HPDE6-E6E7 (cell line): ENCODE results near the gene PLTP.
"Not testable (repeated sequence)": the region's sequence is repeated elsewhere in the genome, so short reads cannot be mapped to it uniquely, and the experiment has no call there.

Source experiments
- DNase-seq: peaks from one replicate; pipeline ENCODE4 v3.0.0; 2011; ENCODE audit warnings: missing footprints; ENCODE audit errors: extremely low spot score

PLTP gene

DNA sequence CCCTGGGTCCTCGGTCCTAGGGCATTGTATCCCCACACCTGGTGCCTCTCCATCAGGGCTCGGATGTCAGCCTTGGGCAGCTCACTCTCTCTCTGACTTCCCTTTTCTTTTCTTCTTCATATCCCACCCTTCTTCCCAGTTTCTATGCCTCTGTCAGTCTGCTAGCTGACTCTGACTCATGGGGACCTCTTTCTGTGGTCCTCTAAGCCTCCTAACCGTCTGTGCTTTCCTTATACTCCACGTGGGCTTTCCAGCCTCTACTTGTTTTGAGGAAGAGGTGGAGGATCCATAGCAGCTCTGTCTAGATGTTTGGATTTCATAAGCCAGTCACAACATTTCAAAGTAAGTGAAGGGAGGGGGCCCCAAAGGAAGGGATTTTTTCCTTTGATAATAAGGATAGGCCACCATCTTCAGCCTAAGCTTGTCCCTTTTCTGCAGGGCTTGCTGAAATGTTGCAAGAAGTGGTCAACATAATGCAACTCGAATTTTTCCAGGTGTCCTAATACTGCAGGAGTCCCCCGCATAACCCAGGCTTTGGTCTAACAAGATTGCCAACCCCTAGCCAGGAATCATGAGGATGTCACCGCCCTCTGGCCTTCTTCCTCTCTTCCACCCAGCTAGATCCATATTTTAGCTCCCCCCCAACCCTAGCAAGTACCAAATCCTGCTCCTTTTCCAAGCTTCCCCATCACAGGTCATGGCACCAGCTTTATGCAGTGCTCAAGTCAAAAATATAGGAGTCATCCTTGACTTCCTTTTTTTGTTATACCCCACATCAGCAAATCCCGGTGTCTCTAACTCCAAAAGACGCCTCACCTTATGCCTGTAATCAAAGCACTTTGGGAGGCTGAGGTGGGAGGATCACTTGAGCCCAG is 8.7 kb upstream of the PLTP start:
- no peak for DNase-seq

DNA sequence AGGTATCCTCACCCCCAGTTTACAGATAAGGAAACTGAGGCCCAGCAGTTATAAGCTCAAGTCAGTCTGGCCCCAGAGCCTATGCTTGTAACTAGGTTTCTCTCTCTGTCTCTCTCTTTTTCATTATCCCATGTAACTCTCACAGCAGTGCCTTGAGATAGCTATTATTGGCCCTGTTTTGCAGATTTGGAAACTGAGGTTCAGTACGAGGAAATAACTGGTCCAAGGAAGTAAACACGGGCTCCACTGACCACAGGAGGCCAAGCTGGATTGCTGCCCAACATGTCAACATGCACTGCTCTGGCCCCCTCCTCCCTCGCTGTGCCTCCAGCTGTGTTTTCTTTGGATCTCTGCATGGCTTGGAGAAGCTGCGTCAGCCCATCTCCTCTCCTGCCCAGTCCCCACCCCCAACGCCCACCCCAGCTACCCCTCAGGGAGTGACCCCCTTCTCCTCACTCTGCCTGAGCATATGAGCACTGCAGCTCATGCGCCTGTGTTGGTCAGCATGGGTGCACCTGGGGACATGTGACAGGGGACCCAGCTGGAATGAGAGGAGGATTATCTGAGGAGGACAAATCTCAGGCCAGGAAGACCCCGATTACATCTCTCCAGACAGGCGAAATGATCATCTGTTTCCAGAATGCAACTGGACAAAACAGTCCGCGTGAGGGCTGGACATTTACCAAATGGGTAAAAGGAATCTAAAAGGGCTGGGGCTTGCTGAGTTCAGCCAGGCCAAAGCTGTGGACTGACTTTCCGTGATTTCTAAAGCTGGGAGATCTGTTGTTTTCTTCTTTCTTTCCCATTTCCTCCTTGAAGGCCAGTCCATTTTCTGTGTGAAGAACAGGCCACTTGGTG is 7.8 kb upstream of the PLTP start:
- no peak for DNase-seq

DNA sequence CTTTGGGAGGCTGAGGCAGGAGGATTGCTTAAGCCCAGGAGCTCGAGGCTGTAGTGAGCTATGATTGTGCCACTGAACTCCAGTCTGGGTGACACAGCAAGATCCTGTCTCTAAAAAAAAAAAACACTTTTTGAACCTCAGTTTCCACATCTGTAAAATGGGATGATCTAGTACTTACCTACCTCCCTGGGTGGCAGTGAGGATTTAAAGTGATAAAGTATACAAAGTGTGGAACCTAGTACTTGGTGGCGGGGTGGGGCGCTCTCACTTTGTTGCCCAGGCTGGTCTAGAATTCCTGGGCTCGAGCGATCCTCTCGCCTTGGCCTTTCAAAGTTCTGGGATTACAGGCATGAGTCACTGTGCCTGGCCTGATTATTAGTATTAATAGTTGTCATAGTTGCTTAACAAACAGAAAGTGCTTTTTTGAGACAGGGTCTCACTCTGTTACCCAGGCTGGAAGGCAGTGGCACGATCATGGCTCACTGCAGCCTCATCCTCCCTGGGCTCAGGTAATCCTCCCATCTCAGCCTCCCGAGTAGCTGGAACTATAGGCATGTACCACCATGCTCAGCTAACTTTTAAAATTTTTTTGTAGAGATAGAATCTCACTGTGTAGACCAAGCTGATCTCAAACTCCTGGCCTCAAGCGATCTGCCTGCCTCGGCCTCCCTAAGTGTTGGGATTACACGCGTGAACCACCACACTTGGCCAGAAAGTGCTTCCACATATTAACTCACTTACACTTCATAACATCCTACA is 7.0 kb upstream of the PLTP start:
- DNase-seq, result no peak

DNA sequence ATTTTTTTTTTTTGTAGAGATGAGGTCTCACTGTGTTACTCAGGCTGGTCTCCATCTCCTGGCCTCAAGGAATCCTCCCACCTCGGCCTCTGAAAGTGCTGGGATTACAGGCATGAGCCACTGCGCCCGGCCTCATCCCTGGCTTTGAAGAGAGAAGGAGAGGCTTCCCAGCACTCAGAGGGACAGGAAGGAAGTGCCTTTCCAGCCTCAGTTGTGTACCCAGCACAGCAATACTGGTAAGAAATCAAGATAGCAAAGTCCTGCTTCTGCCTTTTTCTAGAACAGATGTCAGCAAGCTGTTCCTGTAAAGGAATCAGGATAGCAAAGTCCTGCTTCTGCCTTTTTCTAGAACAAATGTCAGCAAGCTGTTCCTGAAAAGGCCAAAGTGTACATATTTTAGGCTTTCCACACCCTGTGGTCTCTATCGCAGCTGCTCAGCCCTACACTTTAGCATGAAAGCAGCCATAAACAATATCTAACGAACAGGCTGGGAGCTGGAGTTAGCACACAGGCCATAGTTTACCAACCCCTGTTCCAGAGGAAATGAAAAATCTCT is 6.3 kb upstream of the PLTP start:
- DNase-seq, result no peak

DNA sequence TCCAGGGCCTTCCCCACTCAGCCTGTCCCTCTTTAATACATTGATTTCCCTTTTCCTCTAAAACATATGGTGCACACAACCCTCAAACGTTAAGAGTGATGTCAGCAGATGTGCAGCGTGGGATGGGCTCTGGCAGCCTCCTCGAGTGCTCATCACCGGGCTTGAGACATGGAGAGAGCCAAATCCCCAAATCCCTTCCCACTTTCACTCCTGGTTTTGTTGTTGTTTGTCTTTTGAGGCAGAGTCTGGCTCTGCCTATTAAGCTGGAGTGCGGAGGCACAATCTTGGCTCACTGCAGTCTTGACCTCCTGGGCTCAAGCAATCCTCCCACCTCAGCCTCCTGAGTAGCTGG is 5.8 kb upstream of the PLTP start:
- DNase-seq, result no peak

DNA sequence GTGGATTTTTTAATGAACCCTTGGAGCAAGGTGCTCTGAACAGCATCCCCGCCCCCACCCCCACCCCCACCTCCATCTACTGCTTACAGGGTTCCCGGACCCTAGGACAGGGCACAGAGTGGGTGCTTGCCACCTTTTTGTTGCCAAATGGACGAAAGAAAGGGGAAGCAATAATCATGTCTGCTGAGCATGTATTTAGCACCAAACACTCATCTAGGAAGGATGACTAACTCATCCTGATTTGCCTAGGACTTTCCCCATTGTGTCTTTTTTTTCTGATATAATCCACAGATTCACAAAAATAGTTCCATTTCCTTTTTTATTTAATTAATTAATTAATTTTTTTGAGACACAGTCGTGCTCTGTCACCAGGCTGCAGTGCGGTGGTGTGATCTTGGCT is 1.2 kb upstream of the PLTP start:
- DNase-seq, result no peak

DNA sequence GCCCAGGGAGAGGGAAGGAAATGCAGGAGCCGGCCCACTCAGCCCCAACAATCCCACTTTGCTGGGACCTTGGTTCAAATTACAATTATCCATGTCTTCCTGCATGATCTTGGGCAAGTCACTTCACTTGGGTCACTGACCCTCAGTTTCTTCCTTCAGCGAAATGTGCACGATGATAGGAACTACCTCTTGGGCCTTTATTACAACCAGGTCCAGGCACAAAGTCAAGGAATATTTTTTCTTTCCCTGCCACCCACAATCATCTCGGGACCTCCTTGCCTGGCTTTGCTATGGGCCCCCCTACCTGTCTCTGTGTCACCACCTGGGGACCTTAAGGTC is 358 bp upstream of the PLTP start:
- no peak for DNase-seq

DNA sequence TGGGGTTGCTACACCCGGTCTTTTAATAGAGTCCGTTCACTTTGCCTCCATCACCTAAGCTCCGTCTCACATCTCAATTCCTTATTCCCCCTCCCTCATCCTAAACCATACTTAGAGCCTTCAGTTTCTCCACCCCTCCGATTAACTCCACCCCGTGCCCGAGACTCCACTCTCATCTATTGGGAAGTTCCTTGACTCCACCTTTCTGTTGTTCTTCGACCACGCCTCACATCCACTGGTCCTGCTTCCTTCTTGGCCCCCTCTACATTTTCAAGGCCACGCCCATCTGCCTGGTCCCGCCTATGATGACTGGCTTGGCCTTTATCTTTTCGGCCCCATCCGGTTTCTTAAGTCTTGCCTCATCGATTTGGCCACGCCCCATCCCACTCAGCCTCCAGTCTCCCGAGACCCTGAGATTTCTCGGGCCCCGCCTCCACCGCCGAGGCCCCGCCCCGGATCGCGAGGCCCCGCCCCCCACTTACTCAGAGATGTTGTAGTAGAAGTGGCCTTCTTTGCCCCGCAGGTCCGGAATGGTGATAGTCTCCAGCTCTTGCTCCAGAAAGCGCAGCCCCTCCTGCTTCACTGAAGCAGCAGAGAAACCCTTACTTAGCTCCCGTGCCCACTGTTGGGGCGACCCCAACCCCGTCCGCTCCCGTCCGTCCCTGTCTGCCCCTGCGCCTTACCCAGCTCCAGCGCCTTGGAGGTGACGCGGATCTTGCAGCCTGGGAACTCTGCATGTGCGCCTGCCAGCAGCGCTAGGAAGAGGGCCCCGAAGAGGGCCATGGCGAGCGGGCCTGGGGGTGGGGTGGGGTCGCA is 1.1 kb downstream of the PLTP start:
- peak; percentile 98 for DNase-seq

DNA sequence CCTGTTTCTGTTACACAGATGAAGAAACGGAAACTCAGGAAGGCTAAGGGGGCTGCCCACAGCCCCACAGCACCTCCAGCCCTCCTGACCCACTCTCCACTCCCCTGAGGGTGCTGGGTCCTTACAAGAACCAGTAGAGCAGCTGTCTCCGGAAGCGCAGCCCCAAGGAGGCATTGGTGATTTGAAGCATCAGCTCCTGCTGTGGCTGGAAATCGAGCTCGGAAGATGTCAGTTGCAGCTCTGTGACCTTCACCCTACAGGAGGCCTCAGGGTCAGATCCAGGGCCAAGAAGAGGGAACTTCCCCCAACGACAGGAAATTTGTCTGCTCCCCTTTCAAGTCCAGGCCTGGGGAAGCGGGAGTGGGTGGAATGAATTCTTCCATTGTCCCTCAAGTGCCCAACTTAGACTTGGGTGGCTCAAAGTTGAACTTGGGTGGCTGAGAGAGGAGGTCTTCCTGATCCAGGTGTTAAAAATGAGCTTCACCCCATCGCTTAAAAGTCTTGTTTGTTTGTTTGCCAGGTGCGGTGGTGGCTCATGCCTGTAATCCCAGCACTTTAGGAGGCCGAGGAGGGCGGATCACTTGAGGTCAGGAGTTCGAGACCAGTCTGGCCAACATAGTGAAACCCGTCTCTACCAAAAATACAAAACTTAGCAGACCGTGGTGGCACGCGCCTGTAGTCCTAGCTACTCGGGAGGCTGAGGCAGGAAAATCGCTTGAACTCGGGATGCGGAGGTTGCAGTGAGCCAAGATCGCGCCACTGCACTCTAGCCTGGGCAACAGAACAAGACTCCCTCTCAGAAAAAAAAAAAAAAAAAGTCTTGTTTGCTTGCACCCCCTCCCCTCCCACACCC is 1.9 kb downstream of the PLTP start:
- DNase-seq, result no peak

DNA sequence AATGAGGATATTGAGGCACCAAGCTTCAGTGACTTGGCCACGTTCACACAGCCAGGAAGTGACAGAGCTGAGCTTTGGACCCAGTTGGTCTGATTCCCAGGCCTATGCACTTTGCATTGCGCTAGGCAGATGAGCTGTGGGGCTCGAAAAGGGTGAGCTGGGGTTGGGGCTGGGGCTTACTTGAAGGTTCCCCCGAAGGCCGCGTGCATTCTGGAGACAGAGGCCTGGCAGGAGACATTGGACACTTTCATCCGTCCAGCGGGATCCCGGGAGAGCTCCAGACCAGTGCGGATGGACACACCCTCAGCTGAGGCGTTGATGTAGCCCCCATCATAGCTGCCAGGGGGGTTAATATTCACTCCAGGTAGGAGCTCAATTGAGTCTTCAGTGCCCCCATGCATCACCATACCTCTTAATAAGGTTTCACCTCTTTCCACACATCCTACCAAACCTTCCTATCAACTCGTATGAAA is 2.6 kb downstream of the PLTP start:
- no peak for DNase-seq

DNA sequence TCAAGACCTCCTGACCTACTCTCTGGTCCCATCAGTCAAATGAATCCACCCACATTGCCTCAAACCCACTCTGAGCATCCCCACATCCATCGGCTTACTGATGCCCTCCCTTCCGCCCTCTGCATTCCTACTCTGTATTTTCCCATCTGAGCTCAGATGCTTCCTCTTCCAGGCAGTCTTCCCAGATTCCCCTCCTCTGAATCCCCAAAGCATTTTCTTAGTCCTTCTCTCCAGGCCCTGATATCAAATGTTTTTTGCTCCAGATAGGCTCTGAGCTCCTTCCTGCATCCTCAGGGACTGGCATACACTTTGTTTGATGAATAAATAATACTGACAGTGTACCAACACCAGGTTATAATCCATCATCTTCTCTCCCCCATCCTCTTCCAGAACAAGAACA is 3.9 kb downstream of the PLTP start:
- no peak for DNase-seq

DNA sequence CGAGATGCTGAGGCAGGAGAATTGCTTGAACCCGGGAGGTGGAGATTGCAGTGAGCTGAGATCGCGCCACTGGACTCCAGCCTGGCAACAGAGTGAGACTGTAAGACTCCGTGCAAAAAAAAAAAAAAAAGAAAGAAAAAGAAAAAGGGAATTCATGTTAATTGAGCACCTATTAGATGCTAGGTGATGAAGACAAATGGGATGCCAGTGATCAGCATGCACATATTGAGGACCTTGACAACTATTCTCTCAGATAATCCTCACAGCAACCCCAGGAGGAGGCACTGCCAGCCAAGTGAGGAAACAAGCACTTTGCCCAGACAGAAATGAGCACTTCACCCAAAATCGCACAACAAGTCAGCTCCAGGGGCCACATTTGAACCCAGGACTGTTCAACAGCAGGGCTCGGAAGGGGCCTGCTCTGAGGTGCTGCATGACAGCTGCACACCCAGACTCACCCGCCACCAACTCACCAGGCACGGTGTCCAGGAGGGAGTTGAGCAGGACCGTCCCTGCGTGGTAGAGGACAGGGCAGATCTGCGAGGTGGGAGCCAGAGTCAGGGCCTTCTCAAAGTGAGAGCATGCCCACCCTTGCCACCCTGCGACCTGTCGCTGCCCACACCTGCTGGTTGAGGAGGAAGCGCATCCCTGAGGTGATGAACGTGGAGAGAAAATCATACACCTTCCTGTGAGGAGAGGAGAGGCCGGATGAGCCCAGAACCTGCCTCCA is 4.6 kb downstream of the PLTP start:
- no peak for DNase-seq

DNA sequence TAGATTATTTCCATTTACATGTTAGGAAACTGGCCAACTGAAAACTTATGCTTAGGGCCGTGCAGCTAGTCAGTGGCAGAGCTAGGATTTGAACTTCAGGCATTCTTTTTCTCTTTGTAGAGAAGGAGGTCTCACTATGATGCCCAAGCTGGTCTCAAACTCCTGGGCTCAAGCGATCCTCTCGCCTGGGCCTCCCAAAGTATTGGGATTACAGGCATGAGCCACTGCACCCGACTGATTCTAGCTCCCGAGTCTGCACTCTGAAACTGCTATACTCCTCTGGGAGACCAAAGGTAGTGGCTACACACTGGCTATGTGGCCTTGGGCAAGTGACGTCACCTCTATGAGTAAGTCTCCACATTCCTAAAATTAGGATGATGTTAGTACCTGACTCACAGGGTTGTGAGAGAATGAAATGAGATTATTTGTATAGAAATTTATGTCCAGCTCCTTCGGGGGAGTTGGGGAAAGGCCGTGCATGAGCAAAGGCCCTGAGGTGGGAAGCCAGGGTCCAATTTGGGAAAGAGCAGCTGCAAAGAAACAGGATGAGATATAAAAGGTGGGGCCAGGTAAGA is 6.4 kb downstream of the PLTP start:
- peak; percentile 95 for DNase-seq

DNA sequence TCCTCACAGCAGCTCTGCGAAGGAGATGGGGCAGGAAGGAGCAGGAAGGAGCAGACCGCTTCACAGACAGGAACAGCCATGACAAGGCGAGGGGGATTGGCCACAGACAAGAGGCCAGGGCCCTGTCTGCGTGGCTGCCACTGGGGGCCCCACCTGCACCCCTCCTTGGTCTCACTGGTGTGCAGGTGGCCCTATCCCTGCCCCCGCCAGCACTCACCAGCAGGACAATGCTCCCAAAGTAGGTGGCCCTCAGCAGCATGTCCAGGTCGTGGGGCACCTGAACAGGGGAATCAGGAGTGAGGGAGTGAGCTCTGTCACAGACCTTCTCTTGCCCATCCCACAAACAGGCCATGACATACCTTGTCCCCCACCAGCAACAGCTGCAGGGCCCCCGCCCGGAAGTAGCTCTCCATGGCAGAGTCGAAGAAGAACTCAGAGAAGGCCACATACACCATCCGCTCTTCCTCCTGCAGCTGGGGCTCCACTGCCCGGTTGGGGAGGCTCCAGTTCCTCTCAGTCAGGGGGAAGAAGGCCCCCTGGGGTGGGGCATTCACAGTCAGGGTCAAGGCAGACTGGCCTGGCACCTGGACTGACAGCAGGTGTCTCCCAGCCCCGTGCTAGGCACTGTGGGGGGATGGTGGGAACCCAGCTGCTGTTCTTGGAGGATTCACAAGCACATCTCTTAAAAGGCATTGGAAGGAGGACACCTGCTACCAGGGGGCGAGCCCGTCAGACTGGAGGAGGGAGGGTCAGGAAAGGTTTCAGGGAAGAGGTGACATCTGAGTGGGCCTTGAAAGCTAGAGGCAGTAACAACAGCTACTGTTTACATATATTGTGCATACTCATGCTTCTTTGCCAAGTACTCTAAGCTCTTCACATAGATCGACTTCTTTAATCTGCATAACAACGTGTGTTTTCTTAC is 7.1 kb downstream of the PLTP start:
- DNase-seq, result no peak

DNA sequence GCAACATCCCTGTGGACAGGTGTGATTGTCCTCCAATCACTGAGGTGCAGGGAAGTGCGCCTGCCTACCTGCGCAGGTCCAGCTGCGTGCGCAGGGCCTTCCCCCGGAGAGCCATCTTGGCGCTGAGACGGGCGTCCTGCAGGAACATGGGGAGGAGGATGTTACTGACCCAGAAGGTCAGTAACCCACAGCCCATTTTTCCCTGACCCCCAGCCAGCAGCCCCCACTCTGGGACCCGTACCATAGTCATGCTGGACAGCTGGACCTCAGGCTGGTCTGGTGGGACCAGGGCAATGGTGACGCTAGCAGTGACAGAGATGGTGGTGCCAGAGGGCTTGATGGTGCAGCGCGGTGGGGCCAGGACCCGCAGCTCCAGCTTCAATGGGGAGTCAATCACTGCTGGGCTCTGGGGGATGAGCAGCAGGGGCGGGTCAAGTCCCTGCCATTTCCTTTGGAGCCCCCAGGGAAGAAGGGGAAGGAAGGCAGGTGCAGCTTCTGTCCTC is 9.7 kb downstream of the PLTP start:
- no peak for DNase-seq

DNA sequence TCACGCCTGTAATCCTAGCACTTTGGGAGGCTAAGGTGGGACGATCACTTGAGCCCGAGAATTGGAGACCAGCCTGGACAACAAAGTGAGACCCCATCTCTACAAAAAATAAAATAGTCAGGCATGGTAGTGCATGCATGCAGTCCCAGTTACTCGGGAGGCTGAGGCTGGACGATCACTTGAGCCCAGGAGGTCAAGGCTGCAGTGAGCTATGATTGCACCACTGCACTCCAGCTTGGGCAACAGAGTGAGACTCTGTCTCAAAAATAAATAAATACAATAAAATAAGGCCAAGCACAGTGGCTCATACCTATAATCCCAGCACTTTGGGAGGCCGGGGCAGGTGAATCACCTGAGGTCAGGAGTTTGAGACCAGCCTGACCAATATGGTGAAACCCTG is 10.6 kb downstream of the PLTP start:
- DNase-seq, result not testable (repeated sequence)

DNA sequence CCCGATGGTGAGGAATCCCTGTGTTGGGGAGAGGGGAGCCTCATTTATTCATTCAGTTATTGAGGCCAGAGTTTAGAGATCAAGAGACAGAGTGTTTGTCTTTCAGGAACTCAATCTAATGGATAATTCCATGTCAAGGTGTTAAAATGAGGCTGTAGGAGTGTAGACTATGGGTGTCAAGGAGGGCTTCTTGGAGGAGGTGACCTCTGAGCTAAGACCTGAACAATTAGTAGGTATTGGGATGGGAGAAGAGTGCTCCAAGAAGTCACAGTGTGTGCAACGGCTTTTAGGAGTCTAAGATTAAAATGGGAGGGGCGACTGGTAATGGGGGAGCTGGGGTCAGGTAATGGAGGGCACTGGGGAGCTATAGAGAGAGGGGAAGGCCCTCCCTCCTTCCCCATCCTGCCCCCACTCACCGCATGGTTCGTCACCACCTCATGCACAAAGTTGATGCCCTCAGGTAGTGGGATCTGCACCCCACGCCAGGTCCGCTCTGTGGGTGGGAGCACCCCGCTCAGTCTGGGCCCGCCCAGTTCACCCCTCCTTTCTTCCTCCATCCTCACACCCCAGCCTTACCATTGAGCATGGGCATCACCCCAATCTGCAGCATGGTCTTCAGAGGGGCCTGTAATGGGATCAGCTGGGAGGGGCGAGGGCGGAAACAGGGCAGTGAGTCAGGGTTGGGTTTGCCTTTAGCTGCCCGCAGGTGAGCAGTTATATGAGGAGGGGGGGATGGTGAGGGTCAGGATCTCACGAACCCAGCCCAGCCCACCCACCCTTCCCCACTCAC is 12.7 kb downstream of the PLTP start:
- no peak for DNase-seq
